Activated naive CD4-positive, alpha-beta T cell treated with anti-CD3 and anti-CD28 coated beads, Interleukin-2, amount 50 U/mL, for 72 hours (primary cell): ENCODE results near the gene GAS2L1. TPM values are rescaled to one million over a fixed set of nuclear protein-coding genes. Genes with fewer than 3 reads are reported as not detected.

Experiments
- ATAC-seq, 2 donors: fragments of 150-1000 bp; cut with Tn5 transposase; 2 replicates each; pipeline ENCODE4 v1.10.0; 2021; ENCODE audit warnings: mild to moderate bottlenecking in 2 of 2, moderate library complexity in 2 of 2
- DNase-seq, 2 donors: peaks; one replicate each; pipeline ENCODE4 v3.0.0; 2021 to 2022; ENCODE audit warnings: low spot score in 2 of 2
- H3K27ac Mint-ChIP-seq, 2 donors: one replicate each; pipeline ENCODE4 v1.8.0; 2022; ENCODE audit warnings: mild to moderate bottlenecking in 2 of 2, mixed read lengths in 2 of 2
- H3K36me3 Mint-ChIP-seq, 2 donors: one replicate each; pipeline ENCODE4 v1.8.0; 2022; ENCODE audit warnings: mixed read lengths in 2 of 2
- H3K9me3 Mint-ChIP-seq, 2 donors: one replicate each; pipeline ENCODE4 v1.8.0; 2022; ENCODE audit warnings: mixed read lengths in 2 of 2
- total RNA-seq, 2 donors: library from RNA; stranded (reverse); gene quantifications; one replicate each; pipeline ENCODE4 v1.2.3, GENCODE V29; 2022

Gene GAS2L1
- total RNA-seq, 2 donors from 2014 or later: 0.36 to 1.5 TPM

- Mint-ChIP-seq H3K27ac (peak overlapping the region in 1 of 2 donors; percentile 82), H3K36me3 (no peaks in the 10 kb centered on the region), H3K9me3 (no peaks in the 10 kb centered on the region)
- DNase-seq (no peak), ATAC-seq (no peak)
Measured at GRCh38 chr22:29328566-29329500, 22.4 kb downstream of the GAS2L1 start.

DNA sequence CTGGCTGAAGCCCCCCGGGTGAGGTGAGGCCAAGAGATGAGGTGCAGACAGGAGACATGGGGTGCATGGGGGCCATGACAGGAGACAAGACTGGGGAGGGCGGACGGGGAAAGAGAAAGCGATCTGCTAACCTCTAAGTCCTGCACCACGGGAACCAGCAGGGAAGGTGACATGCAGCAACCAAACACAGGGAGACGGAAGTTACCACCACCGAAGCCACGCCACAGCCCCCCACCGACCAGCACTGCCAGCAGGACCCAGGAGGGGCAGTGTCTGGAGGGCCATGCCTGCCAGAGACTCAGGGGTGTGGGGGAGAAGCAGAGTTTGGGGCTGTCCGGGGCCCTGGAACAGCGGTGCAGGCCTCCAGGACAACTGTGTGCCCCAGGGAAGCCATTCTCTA, 23.1 kb downstream of the GAS2L1 start:
- no peak for ATAC-seq
- Mint-ChIP-seq H3K36me3 (no peaks in the 10 kb centered on the region), H3K9me3 (no peaks in the 10 kb centered on the region), H3K27ac (peak overlapping the region in 1 of 2 donors; percentile 82)
- no peak for DNase-seq

DNA sequence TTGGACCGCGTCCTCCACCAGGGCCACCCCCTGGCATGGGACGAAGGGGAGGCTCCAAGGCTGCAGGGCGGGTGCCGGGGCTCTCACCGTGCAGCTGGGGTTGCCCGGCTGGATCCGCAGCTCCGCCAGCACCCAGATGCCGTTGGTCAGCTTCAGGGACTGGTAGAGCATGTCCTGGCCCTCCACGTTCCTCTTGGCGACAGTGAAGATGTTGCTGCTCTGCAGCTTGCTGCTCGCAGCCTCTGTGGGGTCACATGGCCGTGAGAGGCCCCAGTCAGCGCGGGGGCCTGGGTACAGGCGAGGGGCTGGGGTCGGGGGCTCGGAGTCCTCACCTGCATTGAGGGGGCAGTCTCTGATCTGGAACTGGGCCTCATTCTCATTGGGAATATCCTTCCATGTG, 23.8 kb downstream of the GAS2L1 start:
- Mint-ChIP-seq H3K9me3 (no peaks in the 10 kb centered on the region), H3K36me3 (no peaks in the 10 kb centered on the region), H3K27ac (no peak overlapping the region)
- ATAC-seq (no peak), DNase-seq (no peak)

DNA sequence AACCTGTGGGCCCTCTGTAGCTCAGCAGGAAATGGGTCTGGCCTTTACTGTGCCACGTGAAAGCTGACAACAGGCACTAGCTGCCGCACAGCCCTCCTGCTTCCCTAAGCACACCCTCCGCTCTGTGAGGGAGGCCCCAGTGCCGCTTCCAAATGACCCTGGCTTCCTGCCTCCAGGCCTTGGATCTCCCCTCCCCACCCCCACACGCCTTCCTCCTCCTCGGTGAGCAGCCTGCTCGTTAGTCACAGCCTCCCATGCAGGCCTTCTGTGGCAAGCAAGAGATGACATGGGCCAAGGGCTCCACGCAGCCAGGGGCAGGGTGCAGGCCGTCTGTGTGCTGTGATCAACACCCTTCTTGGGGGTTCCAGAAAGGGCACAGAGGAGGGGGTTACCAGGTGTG, 24.3 kb downstream of the GAS2L1 start:
- H3K36me3 Mint-ChIP-seq: no peaks in the 10 kb centered on the region
- H3K9me3 Mint-ChIP-seq: no peaks in the 10 kb centered on the region
- peak overlapping the region in 1 of 2 donors; percentile 29 for H3K27ac Mint-ChIP-seq
- no peak for DNase-seq
- no peak for ATAC-seq

GRCh38 chr22:29331213-29331612, 24.8 kb downstream of the GAS2L1 start:
- ATAC-seq (no peak), DNase-seq (no peak)
- H3K36me3 Mint-ChIP-seq: no peaks in the 10 kb centered on the region

DNA sequence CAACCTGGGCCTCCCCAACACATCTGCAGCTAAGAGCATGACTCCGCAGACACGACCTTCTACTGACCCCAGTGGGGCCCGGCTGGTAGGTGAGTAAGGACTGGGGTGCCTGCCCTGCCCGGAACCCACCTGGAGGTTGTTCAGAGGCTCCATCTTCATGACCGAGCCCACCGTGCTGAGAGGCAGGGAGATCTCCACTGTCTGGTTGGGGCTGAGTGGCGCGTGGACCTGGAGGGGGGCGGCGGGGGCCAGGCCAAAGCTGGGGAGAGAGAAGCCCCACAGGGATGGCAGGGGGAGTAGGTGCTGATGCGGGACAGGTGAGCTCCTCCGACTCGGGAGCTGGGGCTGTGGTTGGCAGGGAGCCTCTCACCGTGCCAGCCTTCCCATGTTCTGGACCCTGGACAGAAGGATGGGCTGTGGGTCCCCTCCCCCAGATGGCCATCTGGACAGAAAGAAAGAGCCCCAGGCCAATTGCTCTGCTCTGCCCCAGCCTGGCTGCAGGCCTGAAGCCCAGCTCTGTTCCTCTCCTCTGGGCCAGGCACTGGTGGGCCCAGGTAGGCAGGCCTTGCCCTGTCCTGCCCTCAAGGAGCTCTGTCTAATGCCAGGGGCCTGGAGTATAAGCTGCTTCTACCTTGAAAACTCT, 25.3 kb downstream of the GAS2L1 start:
- Mint-ChIP-seq H3K27ac (peak overlapping the region in 1 of 2 donors; percentile 30), H3K36me3 (no peaks in the 10 kb centered on the region), H3K9me3 (no peaks in the 10 kb centered on the region)
- no peak for DNase-seq
- ATAC-seq: no peak

More at GRCh38 chr22:29331213-29331612, 24.8 kb downstream of the GAS2L1 start:
- peak overlapping the region in 1 of 2 donors; percentile 30 for H3K27ac Mint-ChIP-seq
- no peaks in the 10 kb centered on the region for H3K9me3 Mint-ChIP-seq

DNA sequence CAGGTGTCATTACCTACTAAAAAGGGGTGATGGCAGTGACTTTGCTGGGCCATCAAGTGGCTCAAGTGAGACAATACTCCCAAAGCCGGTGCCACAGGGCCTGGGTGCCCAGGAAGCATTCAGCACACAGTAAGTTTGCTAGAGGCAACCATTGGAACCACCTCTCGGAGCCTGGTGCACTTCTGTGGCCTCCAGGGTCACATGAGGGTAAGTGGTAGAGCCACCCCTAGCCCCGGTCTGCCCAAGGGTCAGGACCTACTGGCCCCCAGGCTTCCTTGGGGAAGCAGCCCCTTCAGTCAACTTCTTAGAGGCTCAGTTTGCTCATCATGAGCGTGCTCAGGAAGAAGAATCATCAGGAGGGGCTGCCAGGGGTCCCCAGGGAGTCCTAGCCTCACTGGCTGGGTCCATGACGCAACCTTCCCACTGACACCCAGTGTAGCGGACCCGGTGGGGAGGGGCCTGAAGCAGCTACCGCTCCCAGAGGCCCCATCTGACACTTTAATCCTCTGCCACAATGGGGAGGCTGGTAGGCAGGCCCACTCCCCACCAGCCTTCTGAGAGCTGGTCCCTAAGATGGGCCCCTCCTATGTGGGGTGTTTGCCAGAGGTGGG, 26.5 kb downstream of the GAS2L1 start:
- ATAC-seq (no peak), DNase-seq (no peak)
- no peaks in the 10 kb centered on the region for H3K9me3 Mint-ChIP-seq
- peak overlapping the region in 1 of 2 donors; percentile 74 for H3K27ac Mint-ChIP-seq
- no peaks in the 10 kb centered on the region for H3K36me3 Mint-ChIP-seq

- DNase-seq (no peak), ATAC-seq (no peak)
- H3K27ac Mint-ChIP-seq: no peak overlapping the region
- no peaks in the 10 kb centered on the region for H3K9me3 Mint-ChIP-seq
- no peaks in the 10 kb centered on the region for H3K36me3 Mint-ChIP-seq
Measured at GRCh38 chr22:29334148-29334547, 27.7 kb downstream of the GAS2L1 start.

- no peak for ATAC-seq
- no peak overlapping the region for H3K27ac Mint-ChIP-seq
- peaks cover 0 to 4% of the 10 kb centered on the region in 2 donors for H3K36me3 Mint-ChIP-seq
- no peak for DNase-seq
- H3K9me3 Mint-ChIP-seq: no peaks in the 10 kb centered on the region
Measured at GRCh38 chr22:29334696-29335344, 28.4 kb downstream of the GAS2L1 start.

DNA sequence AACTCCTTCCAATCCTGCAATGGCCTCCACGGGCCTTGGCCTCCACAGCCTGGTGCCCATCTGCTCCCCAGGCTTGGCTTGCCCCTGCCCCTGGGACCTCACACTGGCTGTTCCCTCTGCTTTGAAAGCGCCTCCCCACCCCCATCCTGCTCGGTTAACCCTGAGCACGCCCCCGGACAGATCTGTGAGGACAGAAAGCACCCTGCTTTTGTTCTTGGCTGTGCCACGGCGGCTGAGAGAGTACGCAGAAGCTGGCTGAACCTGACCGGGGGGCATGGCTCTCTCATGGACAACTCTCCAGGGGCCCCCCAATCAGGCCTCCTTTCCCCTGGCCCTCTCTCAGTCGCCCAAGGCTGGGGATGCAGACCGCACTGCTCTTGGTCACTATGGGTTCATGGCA, 29.2 kb downstream of the GAS2L1 start:
- Mint-ChIP-seq H3K27ac (peak overlapping the region in 1 of 2 donors; percentile 34), H3K36me3 (peaks cover 0 to 4% of the 10 kb centered on the region in 2 donors)
- DNase-seq: no peak

GRCh38 chr22:29336751-29337490, 30.5 kb downstream of the GAS2L1 start:
- ATAC-seq: no peak
- Mint-ChIP-seq H3K36me3 (peaks cover 0 to 4% of the 10 kb centered on the region in 2 donors), H3K27ac (peak overlapping the region; percentile 19 to 46), H3K9me3 (no peaks in the 10 kb centered on the region)
- no peak for DNase-seq

More for the DNA sequence above, 29.2 kb downstream of the GAS2L1 start:
- H3K9me3 Mint-ChIP-seq: no peaks in the 10 kb centered on the region
- ATAC-seq: no peak

DNA sequence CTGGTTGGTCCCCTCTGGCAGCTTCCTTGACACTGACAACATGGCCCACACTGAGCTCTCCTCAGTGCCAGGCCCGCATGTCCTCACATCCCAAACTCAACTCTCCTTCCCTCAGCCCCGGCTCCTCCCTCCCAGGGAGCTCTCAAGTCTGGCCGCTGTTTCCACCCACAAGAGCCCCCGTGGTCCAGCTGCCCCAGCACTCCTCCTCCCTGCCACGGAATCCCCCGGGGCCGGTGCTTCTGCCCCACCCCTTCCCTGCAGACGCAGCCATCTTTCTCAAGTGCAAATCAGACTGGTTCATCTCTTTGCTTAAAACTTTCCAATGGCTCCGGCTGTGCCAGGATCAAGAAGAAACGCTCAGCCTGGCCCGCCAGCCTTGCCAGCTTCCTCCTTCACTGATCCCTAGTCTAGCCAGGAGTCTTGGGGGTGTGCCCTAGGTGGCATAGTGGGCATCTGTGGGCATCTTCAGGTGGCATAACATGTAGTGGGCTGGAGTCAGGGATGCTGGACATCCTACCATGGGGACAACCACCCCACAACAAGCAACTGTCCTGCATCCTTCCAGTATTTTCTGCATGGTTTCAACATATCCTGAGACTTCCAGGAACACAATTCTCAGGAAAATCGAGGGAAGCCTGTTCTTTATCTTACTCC, 31.3 kb downstream of the GAS2L1 start:
- ATAC-seq: no peak
- Mint-ChIP-seq H3K9me3 (no peaks in the 10 kb centered on the region), H3K36me3 (peaks cover 0 to 4% of the 10 kb centered on the region in 2 donors), H3K27ac (no peak overlapping the region)
- DNase-seq: no peak

GRCh38 chr22:29338398-29338797, 31.9 kb downstream of the GAS2L1 start:
- ATAC-seq: no peak
- H3K36me3 Mint-ChIP-seq: peaks cover 0 to 4% of the 10 kb centered on the region in 2 donors
- no peak for DNase-seq
- H3K27ac Mint-ChIP-seq: no peak overlapping the region
- H3K9me3 Mint-ChIP-seq: no peaks in the 10 kb centered on the region

- no peaks in the 10 kb centered on the region for H3K9me3 Mint-ChIP-seq
- peaks cover 0 to 4% of the 10 kb centered on the region in 2 donors for H3K36me3 Mint-ChIP-seq
- peak overlapping the region; percentile 14 to 79 for H3K27ac Mint-ChIP-seq
- ATAC-seq (no peak), DNase-seq (no peak)
Measured at GRCh38 chr22:29339381-29340235, 33.2 kb downstream of the GAS2L1 start.

DNA sequence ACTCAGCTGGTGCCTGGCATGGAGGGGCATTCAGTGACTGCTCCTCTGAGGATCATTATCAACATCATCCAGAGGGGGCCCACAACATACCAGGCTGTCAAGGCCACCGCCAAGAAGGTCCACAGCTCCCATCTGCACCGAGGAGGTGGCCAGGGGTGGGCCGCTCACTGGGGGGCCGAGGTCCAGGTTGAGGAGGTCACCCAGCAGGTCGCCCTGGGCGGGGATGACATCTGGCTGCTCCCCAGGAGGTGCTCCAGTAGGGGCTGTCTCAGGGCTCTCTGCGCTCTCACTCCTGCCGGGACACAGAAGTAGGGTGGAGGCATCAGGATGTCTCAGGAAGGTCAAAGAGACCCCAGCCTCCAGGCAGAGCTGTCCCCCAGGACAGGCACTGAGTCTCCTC, 34.1 kb downstream of the GAS2L1 start:
- no peak overlapping the region for H3K27ac Mint-ChIP-seq
- H3K9me3 Mint-ChIP-seq: no peaks in the 10 kb centered on the region
- no peak for ATAC-seq
- peaks cover 0 to 4% of the 10 kb centered on the region in 2 donors for H3K36me3 Mint-ChIP-seq
- no peak for DNase-seq
